GM12878 (cell line): Measurements from ENCODE around the gene PRKAR1A.

Experiments
- EZH2 ChIP-seq: IDR thresholded peaks from 2 replicates; pipeline ENCODE4 v1.6.1; 2012; ENCODE audit warnings: low read depth, mild to moderate bottlenecking, control low read depth, inconsistent platforms, low read length, borderline replicate concordance; ENCODE audit not compliant: control insufficient read depth
- HDAC6 ChIP-seq: fragments of 200-600 bp; sonication (generic); IDR thresholded peaks from one replicate; pipeline ENCODE4 v1.8.0; 2017; ENCODE audit warnings: antibody characterized with exemption; ENCODE audit not compliant: unreplicated experiment
- PAX5 ChIP-seq: IDR thresholded peaks from 2 replicates; pipeline ENCODE4 v1.6.1; 2011; ENCODE audit warnings: low read depth, low read length, borderline replicate concordance
- POLR2A ChIP-seq: IDR thresholded peaks from 2 replicates; pipeline ENCODE4 v1.6.1; 2011; ENCODE audit warnings: low read depth, mild to moderate bottlenecking, low read length
- RAD21 ChIP-seq: IDR thresholded peaks from 2 replicates; pipeline ENCODE4 v1.6.1; 2011; ENCODE audit warnings: mild to moderate bottlenecking, low read depth, low read length, moderate library complexity; ENCODE audit not compliant: insufficient read depth
- RFX5 ChIP-seq: IDR thresholded peaks from 2 replicates; pipeline ENCODE4 v1.6.1; 2011; ENCODE audit warnings: low read depth, low read length, improper control_type of control experiment
- TBL1XR1 ChIP-seq: IDR thresholded peaks from 2 replicates; pipeline ENCODE4 v1.6.1; 2012; ENCODE audit warnings: low read depth, low read length, improper control_type of control experiment
- TCF3 ChIP-seq: IDR thresholded peaks from 2 replicates; pipeline ENCODE4 v1.6.1; 2012; ENCODE audit warnings: low read depth, mild to moderate bottlenecking, low read length, borderline replicate concordance; ENCODE audit not compliant: insufficient read depth
- TF ChIP-seq, protein P1 (sequence below): fragments of 450-650 bp; formaldehyde crosslinking; IDR thresholded peaks from 2 replicates; pipeline ENCODE4 v1.4.0; 2022; ENCODE audit warnings: mild to moderate bottlenecking, moderate library complexity
- TF ChIP-seq, protein P2 (sequence below), 3 experiments: IDR thresholded peaks in 2 of 3; conservative IDR thresholded peaks in 1 of 3; 2 replicates each; pipeline ENCODE4 v1.5.1; 2011; ENCODE audit warnings: low read depth in 3 of 3, low read length in 3 of 3, mild to moderate bottlenecking in 3 of 3, control low read depth in 2 of 3, moderate library complexity in 2 of 3, inconsistent platforms in 1 of 3, mixed read lengths in 1 of 3; ENCODE audit not compliant: control insufficient read depth in 2 of 3, insufficient read depth in 1 of 3; ENCODE audit errors: extremely low read depth in 1 of 3
- TF ChIP-seq, protein P3 (sequence below): IDR thresholded peaks from 2 replicates; pipeline ENCODE4 v1.6.1; 2011; ENCODE audit warnings: low read depth, low read length, improper control_type of control experiment, borderline replicate concordance
- TF ChIP-seq, protein P4 (sequence below): IDR thresholded peaks from 2 replicates; pipeline ENCODE4 v1.6.1; 2012; ENCODE audit warnings: low read depth, low read length, improper control_type of control experiment

DNA sequence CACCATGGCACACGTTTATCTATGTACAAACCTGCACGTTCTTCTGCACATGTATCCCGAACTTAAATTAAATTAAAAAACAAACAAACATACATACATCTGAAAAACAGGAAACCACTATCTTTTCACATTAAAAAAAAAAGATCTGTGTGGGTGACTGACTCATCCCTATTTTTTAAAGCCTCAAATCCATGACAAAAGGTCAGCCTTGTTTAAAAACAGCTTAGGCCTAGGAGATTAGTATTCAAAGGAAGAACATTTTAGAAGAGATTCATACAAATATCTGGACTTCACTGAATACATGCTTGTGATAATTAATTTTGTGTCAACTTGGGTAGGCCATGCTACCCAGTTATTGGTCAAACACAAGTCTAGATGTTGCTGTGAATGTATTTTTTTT lies 4.7 kb upstream of the PRKAR1A start:
- TF ChIP-seq EZH2 (no peak), RAD21 (no peak), TCF3 (no peak), RFX5 (no peak), POLR2A (no peak), TBL1XR1 (no peak), PAX5 (no peak), HDAC6 (no peak)
- TF ChIP-seq, protein P1, sequence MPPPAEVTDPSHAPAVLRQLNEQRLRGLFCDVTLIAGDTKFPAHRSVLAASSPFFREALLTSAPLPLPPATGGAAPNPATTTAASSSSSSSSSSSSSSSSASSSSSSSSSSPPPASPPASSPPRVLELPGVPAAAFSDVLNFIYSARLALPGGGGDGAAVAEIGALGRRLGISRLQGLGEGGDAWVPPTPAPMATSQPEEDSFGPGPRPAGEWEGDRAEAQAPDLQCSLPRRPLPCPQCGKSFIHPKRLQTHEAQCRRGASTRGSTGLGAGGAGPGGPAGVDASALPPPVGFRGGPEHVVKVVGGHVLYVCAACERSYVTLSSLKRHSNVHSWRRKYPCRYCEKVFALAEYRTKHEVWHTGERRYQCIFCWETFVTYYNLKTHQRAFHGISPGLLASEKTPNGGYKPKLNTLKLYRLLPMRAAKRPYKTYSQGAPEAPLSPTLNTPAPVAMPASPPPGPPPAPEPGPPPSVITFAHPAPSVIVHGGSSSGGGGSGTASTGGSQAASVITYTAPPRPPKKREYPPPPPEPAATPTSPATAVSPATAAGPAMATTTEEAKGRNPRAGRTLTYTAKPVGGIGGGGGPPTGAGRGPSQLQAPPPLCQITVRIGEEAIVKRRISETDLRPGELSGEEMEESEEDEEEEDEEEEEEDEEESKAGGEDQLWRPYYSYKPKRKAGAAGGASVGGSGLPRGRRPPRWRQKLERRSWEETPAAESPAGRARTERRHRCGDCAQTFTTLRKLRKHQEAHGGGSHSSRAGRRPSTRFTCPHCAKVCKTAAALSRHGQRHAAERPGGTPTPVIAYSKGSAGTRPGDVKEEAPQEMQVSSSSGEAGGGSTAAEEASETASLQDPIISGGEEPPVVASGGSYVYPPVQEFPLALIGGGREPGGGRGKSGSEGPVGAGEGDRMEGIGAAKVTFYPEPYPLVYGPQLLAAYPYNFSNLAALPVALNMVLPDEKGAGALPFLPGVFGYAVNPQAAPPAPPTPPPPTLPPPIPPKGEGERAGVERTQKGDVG (CRISPR knock-in tag) = no peak
- TF ChIP-seq, protein P2, sequence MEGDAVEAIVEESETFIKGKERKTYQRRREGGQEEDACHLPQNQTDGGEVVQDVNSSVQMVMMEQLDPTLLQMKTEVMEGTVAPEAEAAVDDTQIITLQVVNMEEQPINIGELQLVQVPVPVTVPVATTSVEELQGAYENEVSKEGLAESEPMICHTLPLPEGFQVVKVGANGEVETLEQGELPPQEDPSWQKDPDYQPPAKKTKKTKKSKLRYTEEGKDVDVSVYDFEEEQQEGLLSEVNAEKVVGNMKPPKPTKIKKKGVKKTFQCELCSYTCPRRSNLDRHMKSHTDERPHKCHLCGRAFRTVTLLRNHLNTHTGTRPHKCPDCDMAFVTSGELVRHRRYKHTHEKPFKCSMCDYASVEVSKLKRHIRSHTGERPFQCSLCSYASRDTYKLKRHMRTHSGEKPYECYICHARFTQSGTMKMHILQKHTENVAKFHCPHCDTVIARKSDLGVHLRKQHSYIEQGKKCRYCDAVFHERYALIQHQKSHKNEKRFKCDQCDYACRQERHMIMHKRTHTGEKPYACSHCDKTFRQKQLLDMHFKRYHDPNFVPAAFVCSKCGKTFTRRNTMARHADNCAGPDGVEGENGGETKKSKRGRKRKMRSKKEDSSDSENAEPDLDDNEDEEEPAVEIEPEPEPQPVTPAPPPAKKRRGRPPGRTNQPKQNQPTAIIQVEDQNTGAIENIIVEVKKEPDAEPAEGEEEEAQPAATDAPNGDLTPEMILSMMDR (IDR thresholded peaks at IDR 0.05 in 2 of 3, conservative IDR thresholded peaks at IDR 0.05 in 1 of 3; ENCODE audit: control insufficient read depth in 2 of 3, extremely low read depth in 1 of 3, insufficient read depth in 1 of 3, low read depth in 3 of 3, low read length in 3 of 3) = no peak
- TF ChIP-seq, protein P3, sequence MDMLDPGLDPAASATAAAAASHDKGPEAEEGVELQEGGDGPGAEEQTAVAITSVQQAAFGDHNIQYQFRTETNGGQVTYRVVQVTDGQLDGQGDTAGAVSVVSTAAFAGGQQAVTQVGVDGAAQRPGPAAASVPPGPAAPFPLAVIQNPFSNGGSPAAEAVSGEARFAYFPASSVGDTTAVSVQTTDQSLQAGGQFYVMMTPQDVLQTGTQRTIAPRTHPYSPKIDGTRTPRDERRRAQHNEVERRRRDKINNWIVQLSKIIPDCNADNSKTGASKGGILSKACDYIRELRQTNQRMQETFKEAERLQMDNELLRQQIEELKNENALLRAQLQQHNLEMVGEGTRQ = no peak
- TF ChIP-seq, protein P4, sequence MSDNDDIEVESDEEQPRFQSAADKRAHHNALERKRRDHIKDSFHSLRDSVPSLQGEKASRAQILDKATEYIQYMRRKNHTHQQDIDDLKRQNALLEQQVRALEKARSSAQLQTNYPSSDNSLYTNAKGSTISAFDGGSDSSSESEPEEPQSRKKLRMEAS = no peak
